Stimulated activated CD4-positive, alpha-beta T cell treated with anti-CD3 and anti-CD28 coated beads, Interleukin-2, amount 100 ng/mL, for 4 hours (primary cell): Measurements from ENCODE around the gene OLFML1.

Experiments
- DNase-seq: peaks from one replicate; pipeline ENCODE4 v3.0.0-alpha.2; 2020; ENCODE audit warnings: low read depth

OLFML1 gene

GRCh38 chr11:7485186-7486097, at the start of gene OLFML1:
TSS of gene OLFML1 (plus strand) at chr11:7485506. CDS start at chr11:7485876, 370 bp downstream.
- DNase-seq = no peak

- DNase-seq = no peak
Observed at GRCh38 chr11:7436146-7436545, 49.2 kb upstream of the OLFML1 start.

GRCh38 chr11:7436657-7437056, 48.6 kb upstream of the OLFML1 start:
- no peak for DNase-seq

- no peak for DNase-seq
Observed at GRCh38 chr11:7437696-7438095, 47.6 kb upstream of the OLFML1 start.

- no peak for DNase-seq
Observed at GRCh38 chr11:7439746-7440320, 45.5 kb upstream of the OLFML1 start.

- DNase-seq = peak; percentile 44
Observed at GRCh38 chr11:7442588-7443215, 42.6 kb upstream of the OLFML1 start.

- DNase-seq = no peak
Observed at GRCh38 chr11:7444091-7444981, 41.0 kb upstream of the OLFML1 start.

- DNase-seq = no peak
Observed at GRCh38 chr11:7445564-7445963, 39.7 kb upstream of the OLFML1 start.

- no peak for DNase-seq
Observed at GRCh38 chr11:7448201-7448600, 37.1 kb upstream of the OLFML1 start.

GRCh38 chr11:7449211-7449840, 36.0 kb upstream of the OLFML1 start:
- no peak for DNase-seq

- no peak for DNase-seq
Observed at GRCh38 chr11:7449841-7450214, 35.5 kb upstream of the OLFML1 start.

GRCh38 chr11:7450836-7451235, 34.5 kb upstream of the OLFML1 start:
- DNase-seq = no peak

GRCh38 chr11:7451520-7451919, 33.8 kb upstream of the OLFML1 start:
- no peak for DNase-seq

- DNase-seq = no peak
Observed at GRCh38 chr11:7451952-7452494, 33.3 kb upstream of the OLFML1 start.

- no peak for DNase-seq
Observed at GRCh38 chr11:7454854-7455253, 30.5 kb upstream of the OLFML1 start.

GRCh38 chr11:7457211-7457610, 28.1 kb upstream of the OLFML1 start:
- no peak for DNase-seq

GRCh38 chr11:7462706-7463105, 22.6 kb upstream of the OLFML1 start:
- no peak for DNase-seq

GRCh38 chr11:7467652-7468051, 17.7 kb upstream of the OLFML1 start:
- no peak for DNase-seq

- DNase-seq = no peak
Observed at GRCh38 chr11:7469351-7469865, 15.9 kb upstream of the OLFML1 start.

- DNase-seq = no peak
Observed at GRCh38 chr11:7471071-7471470, 14.2 kb upstream of the OLFML1 start.

- no peak for DNase-seq
Observed at GRCh38 chr11:7473717-7474116, 11.6 kb upstream of the OLFML1 start.
